Measurements from ENCODE around the gene ONECUT1.

The ONECUT1 gene

DNA sequence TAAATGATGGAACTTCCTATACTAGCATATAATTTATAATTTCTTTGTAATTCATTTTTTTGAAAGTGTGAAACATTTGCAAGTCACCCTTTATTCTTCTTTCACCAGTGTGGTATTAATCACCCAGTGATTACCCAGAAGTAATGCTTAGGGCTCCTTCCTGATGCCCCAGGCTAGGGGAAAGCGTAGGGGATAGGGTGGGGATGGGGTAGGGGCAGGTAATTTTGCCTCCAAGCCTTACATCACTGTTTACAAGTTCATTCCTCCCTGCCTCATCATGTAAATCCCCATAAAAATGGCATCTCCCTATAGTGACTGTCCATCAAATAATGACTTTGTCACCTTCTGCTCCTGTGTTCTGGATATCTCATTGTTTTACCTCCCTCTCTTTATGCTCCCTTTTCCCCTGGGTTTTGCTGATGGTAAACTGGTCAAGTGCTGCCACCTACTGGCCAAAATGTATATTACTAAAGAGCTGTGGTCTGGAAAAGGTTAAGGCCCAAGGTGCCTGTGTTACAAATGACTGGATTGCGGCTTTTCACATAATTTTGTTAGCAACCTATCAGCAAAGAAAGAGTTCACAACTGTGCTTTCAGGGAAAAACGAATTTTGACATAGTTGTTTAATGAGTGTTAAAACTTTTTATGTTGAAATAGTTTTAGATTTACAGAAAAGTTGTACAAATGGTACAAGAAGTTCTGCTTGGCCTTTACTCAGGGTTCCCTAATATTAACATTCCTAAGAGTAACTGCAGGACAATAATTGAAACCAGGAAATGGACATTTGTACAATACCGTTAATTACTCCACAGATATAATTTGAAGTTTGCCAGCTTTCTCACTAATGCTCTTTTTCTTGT is 54.7 kb downstream of the ONECUT1 start:
- peak; percentile 54 for DNase-seq (ENCODE audit: insufficient read length, low spot score)
- TF ChIP-seq POU2F2 (IDR thresholded peaks at IDR 0.05; ENCODE audit: low read depth, low read length): no peak
- TF ChIP-seq POLR2AphosphoS5 (IDR thresholded peaks at IDR 0.05; ENCODE audit: low read depth, low read length): no peak
- no peak for TF ChIP-seq SPI1 (IDR thresholded peaks at IDR 0.05; ENCODE audit: low read depth, low read length)
- no peak for TF ChIP-seq TAF1 (IDR thresholded peaks at IDR 0.05; ENCODE audit: low read depth, low read length)
- no peak for TF ChIP-seq POLR2A (IDR thresholded peaks at IDR 0.05; ENCODE audit: low read depth, low read length)
- no peak for TF ChIP-seq PAX5 (IDR thresholded peaks at IDR 0.05; ENCODE audit: insufficient read depth, low read length, severe bottlenecking)
- peak; percentile 59 for FAIRE-seq

DNA sequence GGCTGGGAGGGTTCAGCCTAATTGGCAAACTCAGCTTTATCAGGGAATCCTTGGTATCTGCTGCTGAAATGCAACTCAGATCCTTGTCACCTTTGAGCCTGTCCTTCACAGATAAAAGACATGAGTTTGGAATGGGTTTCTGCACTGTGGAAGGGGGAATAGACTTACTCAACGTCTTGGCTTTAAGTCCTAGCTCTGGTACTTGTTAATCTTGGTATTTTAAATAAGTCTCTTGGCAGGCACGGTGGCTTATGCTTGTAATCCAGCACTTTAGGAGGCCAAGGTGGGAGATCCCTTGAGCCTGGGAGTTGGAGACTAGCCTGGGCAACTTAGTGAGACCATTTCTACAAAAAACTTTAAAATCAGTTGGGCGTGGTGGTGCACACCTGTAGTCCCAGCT is 55.8 kb downstream of the ONECUT1 start:
- TF ChIP-seq PAX5 (IDR thresholded peaks at IDR 0.05; ENCODE audit: insufficient read depth, low read length, severe bottlenecking) (no peak), POLR2AphosphoS5 (IDR thresholded peaks at IDR 0.05; ENCODE audit: low read depth, low read length) (no peak), POU2F2 (IDR thresholded peaks at IDR 0.05; ENCODE audit: low read depth, low read length) (no peak), SPI1 (IDR thresholded peaks at IDR 0.05; ENCODE audit: low read depth, low read length) (no peak)
- DNase-seq (ENCODE audit: insufficient read length, low spot score) (no peak), FAIRE-seq (no peak)

DNA sequence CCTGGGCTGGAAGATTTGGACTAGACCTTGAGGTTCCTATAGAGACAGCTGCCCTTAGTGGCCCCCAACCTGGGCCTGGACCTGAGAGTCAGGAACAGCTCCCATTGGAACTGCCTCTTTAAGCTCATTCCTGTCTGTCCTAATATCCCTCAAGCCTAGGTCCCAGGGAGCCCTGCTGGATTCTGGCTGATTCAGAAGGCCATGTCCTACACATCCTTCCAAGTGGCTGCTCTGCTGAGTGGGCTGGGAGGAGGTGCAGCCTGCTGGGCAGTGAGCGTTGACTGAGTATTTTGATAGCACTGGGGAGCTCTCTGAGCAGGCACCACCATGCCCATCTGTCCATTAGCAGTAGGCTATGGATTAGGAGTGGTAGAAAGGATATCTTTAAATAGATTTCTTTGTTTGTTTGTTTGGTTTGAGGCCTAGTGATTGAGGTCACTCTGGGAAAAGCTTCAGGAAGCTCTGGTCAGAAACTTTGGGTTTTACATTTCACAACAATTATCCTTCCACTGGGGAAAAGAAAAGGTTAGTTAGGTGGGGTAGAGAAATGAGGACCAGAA is 56.4 kb downstream of the ONECUT1 start:
- FAIRE-seq (no peak), DNase-seq (ENCODE audit: insufficient read length, low spot score) (no peak)
- no peak for TF ChIP-seq POLR2A (IDR thresholded peaks at IDR 0.05; ENCODE audit: low read depth, low read length)
- TF ChIP-seq TAF1 (IDR thresholded peaks at IDR 0.05; ENCODE audit: low read depth, low read length): no peak
- no peak for TF ChIP-seq POLR2AphosphoS5 (IDR thresholded peaks at IDR 0.05; ENCODE audit: low read depth, low read length)
- TF ChIP-seq POU2F2 (IDR thresholded peaks at IDR 0.05; ENCODE audit: low read depth, low read length): no peak
- TF ChIP-seq PAX5 (IDR thresholded peaks at IDR 0.05; ENCODE audit: insufficient read depth, low read length, severe bottlenecking): no peak
- no peak for TF ChIP-seq SPI1 (IDR thresholded peaks at IDR 0.05; ENCODE audit: low read depth, low read length)

DNA sequence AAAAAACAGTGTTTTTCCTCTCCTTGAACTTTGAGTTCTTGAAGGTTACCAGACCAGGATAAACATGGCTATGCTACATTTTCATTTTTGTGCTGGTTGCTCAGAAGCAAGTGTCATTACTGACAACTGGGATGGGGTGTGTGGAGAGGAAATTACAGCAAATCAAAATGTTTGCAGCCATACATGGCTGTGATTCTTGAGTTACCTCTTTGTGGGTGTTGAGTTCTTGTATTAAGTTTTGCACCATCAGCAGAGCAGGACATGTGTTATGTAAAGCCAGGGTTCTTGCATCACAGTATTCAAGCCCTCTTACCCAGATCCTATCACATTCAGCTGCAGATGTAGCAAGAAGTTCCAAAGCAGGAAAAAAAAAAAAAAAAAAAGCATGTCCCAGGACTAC is 57.0 kb downstream of the ONECUT1 start:
- no peak for TF ChIP-seq POLR2AphosphoS5 (IDR thresholded peaks at IDR 0.05; ENCODE audit: low read depth, low read length)
- TF ChIP-seq PAX5 (IDR thresholded peaks at IDR 0.05; ENCODE audit: insufficient read depth, low read length, severe bottlenecking): no peak
- TF ChIP-seq POLR2A (IDR thresholded peaks at IDR 0.05; ENCODE audit: low read depth, low read length): no peak
- TF ChIP-seq POU2F2 (IDR thresholded peaks at IDR 0.05; ENCODE audit: low read depth, low read length): no peak
- no peak for TF ChIP-seq TAF1 (IDR thresholded peaks at IDR 0.05; ENCODE audit: low read depth, low read length)
- TF ChIP-seq SPI1 (IDR thresholded peaks at IDR 0.05; ENCODE audit: low read depth, low read length): no peak
- no peak for FAIRE-seq
- DNase-seq (ENCODE audit: insufficient read length, low spot score): no peak

DNA sequence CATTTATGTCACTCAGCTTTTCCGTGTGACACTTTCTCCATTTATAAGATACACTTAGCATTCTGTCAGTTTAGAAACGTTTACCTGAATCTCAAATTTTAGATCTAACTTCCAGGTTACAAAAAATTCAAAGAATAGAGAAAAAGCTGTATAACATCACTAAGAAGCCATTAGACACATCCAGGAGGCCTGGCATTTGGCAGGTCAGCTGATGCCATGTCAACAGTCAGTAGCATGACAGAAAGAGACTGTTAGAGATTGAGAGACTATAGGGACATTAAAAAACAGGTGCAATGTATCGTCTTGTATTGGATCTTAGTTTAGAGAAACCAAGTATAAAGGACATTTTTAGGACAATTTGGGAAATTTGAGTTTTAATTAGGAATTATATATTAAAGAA is 57.6 kb downstream of the ONECUT1 start:
- FAIRE-seq: no peak
- TF ChIP-seq SPI1 (IDR thresholded peaks at IDR 0.05; ENCODE audit: low read depth, low read length) (no peak), TAF1 (IDR thresholded peaks at IDR 0.05; ENCODE audit: low read depth, low read length) (no peak), PAX5 (IDR thresholded peaks at IDR 0.05; ENCODE audit: insufficient read depth, low read length, severe bottlenecking) (no peak), POU2F2 (IDR thresholded peaks at IDR 0.05; ENCODE audit: low read depth, low read length) (no peak), POLR2A (IDR thresholded peaks at IDR 0.05; ENCODE audit: low read depth, low read length) (no peak), POLR2AphosphoS5 (IDR thresholded peaks at IDR 0.05; ENCODE audit: low read depth, low read length) (no peak)
- no peak for DNase-seq (ENCODE audit: insufficient read length, low spot score)

DNA sequence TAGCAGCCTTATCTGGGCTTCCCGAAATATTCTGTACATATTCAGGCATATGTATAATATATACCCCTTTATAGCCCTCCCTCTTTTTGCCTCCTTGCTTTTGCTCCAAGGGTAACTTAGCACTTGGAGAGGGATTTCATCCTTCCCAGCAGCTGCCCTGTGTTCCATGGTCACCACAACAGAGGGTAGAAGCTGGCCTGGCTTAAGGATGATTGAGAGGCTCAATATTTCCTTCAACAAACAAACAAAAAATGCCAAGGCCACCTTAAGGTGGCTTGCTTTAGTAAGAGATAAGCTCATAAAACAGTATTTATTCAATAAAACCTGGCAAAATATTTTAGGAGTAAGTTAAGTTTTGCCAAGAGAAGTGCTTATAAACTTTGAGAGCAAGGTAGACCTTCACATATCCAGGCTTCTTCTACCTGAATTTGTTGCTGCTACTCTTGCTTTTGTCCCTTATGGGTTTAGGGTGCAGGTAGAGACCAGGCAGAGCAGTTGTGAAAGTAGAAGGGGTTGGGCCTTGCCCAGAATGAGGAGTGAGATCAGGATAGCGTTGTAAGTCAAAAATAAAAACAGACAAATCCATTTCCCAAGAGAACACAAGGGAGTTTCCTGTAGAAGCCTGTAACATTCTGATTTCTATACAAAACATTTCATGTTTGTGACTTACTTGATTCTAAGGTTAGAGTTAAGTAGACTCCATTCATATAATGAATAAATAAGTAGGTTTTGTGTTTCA is 58.2 kb downstream of the ONECUT1 start:
- no peak for FAIRE-seq
- DNase-seq (ENCODE audit: insufficient read length, low spot score): no peak
- no peak for TF ChIP-seq TAF1 (IDR thresholded peaks at IDR 0.05; ENCODE audit: low read depth, low read length)
- no peak for TF ChIP-seq PAX5 (IDR thresholded peaks at IDR 0.05; ENCODE audit: insufficient read depth, low read length, severe bottlenecking)
- TF ChIP-seq POLR2AphosphoS5 (IDR thresholded peaks at IDR 0.05; ENCODE audit: low read depth, low read length): no peak
- no peak for TF ChIP-seq POU2F2 (IDR thresholded peaks at IDR 0.05; ENCODE audit: low read depth, low read length)
- TF ChIP-seq SPI1 (IDR thresholded peaks at IDR 0.05; ENCODE audit: low read depth, low read length): no peak
- no peak for TF ChIP-seq POLR2A (IDR thresholded peaks at IDR 0.05; ENCODE audit: low read depth, low read length)

DNA sequence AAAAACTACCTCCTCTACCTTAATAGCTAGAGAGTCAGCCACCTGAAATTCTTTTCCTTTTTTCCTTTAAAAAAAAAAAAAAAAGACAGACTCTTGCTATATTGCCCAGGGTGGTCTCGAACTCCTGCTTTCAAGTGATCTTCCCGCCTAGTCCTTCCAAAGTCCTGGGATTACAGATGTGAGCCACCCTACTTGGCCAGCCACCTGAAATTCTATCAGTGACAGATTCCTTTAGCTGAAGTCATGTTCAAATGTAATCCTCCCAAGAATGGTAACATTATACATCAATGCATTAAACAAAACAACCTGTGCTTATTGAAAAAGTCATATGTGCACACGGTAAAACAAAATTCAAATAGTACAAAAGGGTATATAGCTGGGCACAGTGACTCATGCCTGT is 59.1 kb downstream of the ONECUT1 start:
- FAIRE-seq: no peak
- no peak for DNase-seq (ENCODE audit: insufficient read length, low spot score)
- TF ChIP-seq POU2F2 (IDR thresholded peaks at IDR 0.05; ENCODE audit: low read depth, low read length) (no peak), POLR2A (IDR thresholded peaks at IDR 0.05; ENCODE audit: low read depth, low read length) (no peak), PAX5 (IDR thresholded peaks at IDR 0.05; ENCODE audit: insufficient read depth, low read length, severe bottlenecking) (no peak), POLR2AphosphoS5 (IDR thresholded peaks at IDR 0.05; ENCODE audit: low read depth, low read length) (no peak), TAF1 (IDR thresholded peaks at IDR 0.05; ENCODE audit: low read depth, low read length) (no peak), SPI1 (IDR thresholded peaks at IDR 0.05; ENCODE audit: low read depth, low read length) (no peak)

DNA sequence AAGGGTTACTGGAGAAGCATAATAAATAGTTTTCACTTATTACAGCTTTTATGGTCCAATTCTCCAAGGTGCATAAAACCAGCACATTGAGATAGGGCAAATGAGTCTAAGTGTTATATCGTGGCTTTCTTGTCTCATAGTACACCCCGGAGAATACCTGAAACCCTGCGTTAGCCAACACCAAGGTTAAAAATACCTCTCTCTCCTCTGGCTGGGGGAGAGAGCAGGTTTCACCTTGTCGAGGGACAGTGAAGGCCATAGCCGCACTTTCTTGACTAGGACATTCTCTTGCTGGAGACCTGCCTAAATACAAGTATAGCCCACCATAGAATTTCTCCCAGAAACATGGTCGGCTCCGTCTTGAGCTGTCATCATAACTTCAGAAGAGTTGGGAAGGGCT is 59.5 kb downstream of the ONECUT1 start:
- DNase-seq (ENCODE audit: insufficient read length, low spot score): no peak
- TF ChIP-seq POLR2A (IDR thresholded peaks at IDR 0.05; ENCODE audit: low read depth, low read length) (no peak), SPI1 (IDR thresholded peaks at IDR 0.05; ENCODE audit: low read depth, low read length) (no peak), PAX5 (IDR thresholded peaks at IDR 0.05; ENCODE audit: insufficient read depth, low read length, severe bottlenecking) (no peak), POLR2AphosphoS5 (IDR thresholded peaks at IDR 0.05; ENCODE audit: low read depth, low read length) (no peak), TAF1 (IDR thresholded peaks at IDR 0.05; ENCODE audit: low read depth, low read length) (no peak), POU2F2 (IDR thresholded peaks at IDR 0.05; ENCODE audit: low read depth, low read length) (no peak)
- FAIRE-seq: no peak

DNA sequence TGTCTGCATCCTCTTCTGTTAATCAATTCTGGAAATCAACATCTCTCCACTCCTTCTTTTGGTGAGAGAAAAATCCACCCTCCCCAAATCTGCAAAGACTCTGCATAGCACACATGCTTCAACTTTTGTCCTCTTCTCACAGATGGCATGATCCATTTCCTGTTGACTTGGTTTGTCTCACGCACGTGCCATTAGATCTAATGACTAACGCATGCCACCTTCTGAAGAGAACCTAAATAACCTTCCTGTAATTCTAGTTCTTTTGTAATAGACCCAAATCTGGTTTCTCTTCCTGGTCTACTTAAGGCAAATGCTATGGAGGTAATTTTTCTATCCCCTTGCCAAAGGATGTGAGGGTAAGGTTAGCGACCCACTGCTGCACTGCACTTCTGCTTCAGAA is 60.0 kb downstream of the ONECUT1 start:
- DNase-seq (ENCODE audit: insufficient read length, low spot score): no peak
- TF ChIP-seq POLR2AphosphoS5 (IDR thresholded peaks at IDR 0.05; ENCODE audit: low read depth, low read length): no peak
- no peak for TF ChIP-seq PAX5 (IDR thresholded peaks at IDR 0.05; ENCODE audit: insufficient read depth, low read length, severe bottlenecking)
- no peak for TF ChIP-seq POU2F2 (IDR thresholded peaks at IDR 0.05; ENCODE audit: low read depth, low read length)
- TF ChIP-seq POLR2A (IDR thresholded peaks at IDR 0.05; ENCODE audit: low read depth, low read length): no peak
- no peak for TF ChIP-seq TAF1 (IDR thresholded peaks at IDR 0.05; ENCODE audit: low read depth, low read length)
- no peak for TF ChIP-seq SPI1 (IDR thresholded peaks at IDR 0.05; ENCODE audit: low read depth, low read length)
- FAIRE-seq: no peak
